H1 (cell line): ENCODE results near the gene MAML3. TPM values are rescaled to one million over a fixed set of nuclear protein-coding genes. Genes with fewer than 3 reads are reported as not detected.

Experiments used
- CTCF ChIA-PET: fragments of 300-600 bp; sonication (Branson Sonifier 250); formaldehyde crosslinking; loops from one replicate; lab custom pipeline; 2021; ENCODE audit not compliant: partially characterized antibody; lab: Charles Lee
- POLR2A ChIA-PET: fragments of 300-600 bp; sonication (Branson Sonifier 250); formaldehyde crosslinking; loops from one replicate; lab custom pipeline; 2021; ENCODE audit warnings: inconsistent platforms; ENCODE audit not compliant: partially characterized antibody; lab: Charles Lee
- DNase-seq, 2 experiments: peaks; one replicate each; pipeline versions ENCODE4 v3.0.0 to v3.0.0-alpha.2; 2010 to 2022; ENCODE audit warnings: low spot score in 2 of 2, low read depth in 1 of 2, mixed read lengths in 1 of 2
- FAIRE-seq: peaks from 2 replicates; lab custom pipeline; 2011; peaks lifted over from hg19 to GRCh38; lab: Jason Lieb, UNC
- H2AFZ ChIP-seq: 2 replicates; pipeline ENCODE4 v1.8.1; 2012; ENCODE audit warnings: low read length, inconsistent platforms
- H2AK5ac ChIP-seq: 2 replicates; pipeline ENCODE4 v1.6.1; 2013; ENCODE audit warnings: low read depth, low read length
- H2BK120ac ChIP-seq: replicated peaks from 2 replicates; pipeline ENCODE3; 2013; ENCODE audit warnings: low read depth, low read length, inconsistent platforms
- H2BK12ac ChIP-seq: 2 replicates; pipeline ENCODE4 v1.6.1; 2013; ENCODE audit warnings: low read depth, low read length
- H2BK15ac ChIP-seq: 2 replicates; pipeline ENCODE4 v1.6.1; 2013; ENCODE audit warnings: low read length
- H2BK20ac ChIP-seq: 2 replicates; pipeline ENCODE4 v1.6.1; 2013; ENCODE audit warnings: low read length
- H2BK5ac ChIP-seq: 2 replicates; pipeline ENCODE4 v1.6.1; 2013; ENCODE audit warnings: low read depth, low read length
- H3K14ac ChIP-seq: 2 replicates; pipeline ENCODE4 v1.6.1; 2013; ENCODE audit warnings: inconsistent platforms; ENCODE audit not compliant: insufficient read length
- H3K18ac ChIP-seq: 2 replicates; pipeline ENCODE4 v1.6.1; 2013; ENCODE audit warnings: low read length; ENCODE audit errors: extremely low read depth
- H3K23ac ChIP-seq: 2 replicates; pipeline ENCODE4 v1.6.1; 2013; ENCODE audit warnings: inconsistent platforms; ENCODE audit not compliant: insufficient read length
- H3K23me2 ChIP-seq: 2 replicates; pipeline ENCODE4 v1.6.1; 2013; ENCODE audit warnings: low read depth, low read length
- H3K27ac ChIP-seq: 2 replicates; pipeline ENCODE4 v1.6.1; 2011; ENCODE audit warnings: low read depth, low read length, inconsistent platforms
- H3K27me3 ChIP-seq, 4 experiments: replicated peaks in 1 of 4; 1 replicate in 1 of 4; 2 replicates in 3 of 4; pipeline versions ENCODE4 v1.6.1 to v1.8.1; 2011 to 2013; ENCODE audit warnings: low read length in 3 of 4, mild to moderate bottlenecking in 3 of 4, inconsistent platforms in 2 of 4, mixed read lengths in 2 of 4, moderate library complexity in 1 of 4; ENCODE audit not compliant: control insufficient read depth in 3 of 4, insufficient read depth in 3 of 4; ENCODE audit errors: extremely low read depth in 1 of 4
- H3K36me3 ChIP-seq, 4 experiments: 2 replicates each; pipeline versions ENCODE4 v1.6.1 to v1.8.1; 2011 to 2013; ENCODE audit warnings: mild to moderate bottlenecking in 4 of 4, low read length in 3 of 4, moderate library complexity in 2 of 4, control low read depth in 1 of 4, inconsistent platforms in 1 of 4; ENCODE audit not compliant: insufficient read depth in 4 of 4, control insufficient read depth in 2 of 4
- H3K4ac ChIP-seq: replicated peaks from 2 replicates; pipeline ENCODE3; 2013; ENCODE audit warnings: low read length, low read depth, mixed read lengths, inconsistent platforms; ENCODE audit not compliant: insufficient read length
- H3K4me1 ChIP-seq, 4 experiments: replicated peaks in 1 of 4; 1 replicate in 1 of 4; 2 replicates in 3 of 4; pipeline versions ENCODE4 v1.6.1 to v1.8.1; 2011 to 2013; ENCODE audit warnings: low read length in 3 of 4, inconsistent platforms in 2 of 4, mixed read lengths in 1 of 4; ENCODE audit not compliant: insufficient read depth in 4 of 4, control insufficient read depth in 3 of 4
- H3K4me2 ChIP-seq, 2 experiments: 2 replicates each; pipeline versions ENCODE4 v1.6.1 to v1.8.1; 2011 to 2013; ENCODE audit warnings: low read depth in 2 of 2, low read length in 2 of 2, control low read depth in 1 of 2, inconsistent platforms in 1 of 2, mild to moderate bottlenecking in 1 of 2; ENCODE audit not compliant: insufficient read depth in 1 of 2
- H3K4me3 ChIP-seq, 4 experiments: fragments of 200-600, 300-600 bp in 1 of 4; sonication (generic), shearing (Covaris generic), sonication (Bioruptor Twin) in 1 of 4; 2 replicates each; pipeline versions ENCODE4 v1.5.1 to v1.8.1; 2011 to 2016; ENCODE audit warnings: low read length in 4 of 4, low read depth in 3 of 4, control low read depth in 2 of 4, inconsistent platforms in 2 of 4, mild to moderate bottlenecking in 2 of 4, mixed read lengths in 1 of 4, moderate library complexity in 1 of 4; ENCODE audit not compliant: insufficient read depth in 2 of 4; ENCODE audit errors: extremely low read depth in 1 of 4
- H3K56ac ChIP-seq: replicated peaks from 2 replicates; pipeline ENCODE3; 2013; ENCODE audit warnings: low read depth, mild to moderate bottlenecking, mixed read lengths, low read length, inconsistent platforms; ENCODE audit not compliant: insufficient read length
- H3K79me1 ChIP-seq: 2 replicates; pipeline ENCODE4 v1.6.1; 2013; ENCODE audit warnings: low read depth, low read length, control low read depth
- H3K79me2 ChIP-seq, 2 experiments: 2 replicates each; pipeline versions ENCODE4 v1.6.1 to v1.8.1; 2012 to 2013; ENCODE audit warnings: low read length in 2 of 2, mild to moderate bottlenecking in 2 of 2, inconsistent platforms in 1 of 2; ENCODE audit not compliant: insufficient read depth in 2 of 2, control insufficient read depth in 1 of 2
- H3K9ac ChIP-seq, 4 experiments: replicated peaks in 1 of 4; 1 replicate in 1 of 4; 2 replicates in 3 of 4; pipeline versions ENCODE4 v1.6.1 to v1.8.1; 2011 to 2013; ENCODE audit warnings: low read depth in 3 of 4, low read length in 3 of 4, control low read depth in 2 of 4, mild to moderate bottlenecking in 2 of 4, moderate library complexity in 2 of 4, inconsistent platforms in 1 of 4; ENCODE audit errors: extremely low read depth in 1 of 4
- H3K9me3 ChIP-seq, 2 experiments: 2 replicates each; pipeline versions ENCODE4 v1.6.1 to v1.8.1; 2012 to 2013; ENCODE audit warnings: mild to moderate bottlenecking in 2 of 2, moderate library complexity in 2 of 2, control low read depth in 1 of 2, inconsistent platforms in 1 of 2, low read depth in 1 of 2, low read length in 1 of 2, mixed read lengths in 1 of 2; ENCODE audit not compliant: insufficient read depth in 2 of 2
- H4K20me1 ChIP-seq, 2 experiments: replicated peaks in 1 of 2; 2 replicates each; pipeline versions ENCODE3 to v1.8.1; 2011 to 2013; ENCODE audit warnings: inconsistent platforms in 2 of 2, low read length in 2 of 2, mild to moderate bottlenecking in 1 of 2; ENCODE audit not compliant: insufficient read depth in 2 of 2, control insufficient read depth in 1 of 2
- H4K5ac ChIP-seq: 2 replicates; pipeline ENCODE4 v1.6.1; 2013; ENCODE audit warnings: low read length, low read depth, mixed read lengths, inconsistent platforms; ENCODE audit not compliant: insufficient read length
- H4K8ac ChIP-seq: 2 replicates; pipeline ENCODE4 v1.8.0; 2013; ENCODE audit warnings: mild to moderate bottlenecking, moderate library complexity, low read length, inconsistent platforms; ENCODE audit not compliant: insufficient read depth; ENCODE audit errors: extremely low read depth
- H4K91ac ChIP-seq: replicated peaks from 2 replicates; pipeline ENCODE3; 2013; ENCODE audit warnings: low read length, mixed read lengths, inconsistent platforms; ENCODE audit not compliant: insufficient read length
- CHD7 ChIP-seq: fragments of 300-600 bp; sonication (generic); IDR thresholded peaks from 2 replicates; pipeline ENCODE4 v1.7.1; 2012; ENCODE audit warnings: low read length, moderate library complexity, mild to moderate bottlenecking, inconsistent platforms; ENCODE audit not compliant: insufficient replicate concordance
- WGBS, 2 experiments: shearing (Covaris generic) in 1 of 2; methylation state at CpG; one replicate each; pipeline versions ENCODE4 v1.1.6 to v1.1.7; 2013 to 2015; ENCODE audit warnings: low lambda C conversion rate in 2 of 2, mixed read lengths in 2 of 2, inconsistent platforms in 1 of 2, low coverage in 1 of 2, missing lambda C conversion rate in 1 of 2; ENCODE audit not compliant: insufficient replicate concordance in 2 of 2, insufficient coverage in 1 of 2, insufficient read length in 1 of 2; ENCODE audit errors: extremely low coverage in 1 of 2, missing lambda C conversion rate in 1 of 2; 5-methylcytosine and 5-hydroxymethylcytosine counted together
- polyA plus RNA-seq, 7 experiments: library from polyadenylated mRNA; depleted of rRNA in 3 of 7; stranded (reverse) in 5 of 7; unstranded in 2 of 7; fragments of >200 nt in 5 of 7; fragments of 200-250 nt in 2 of 7; gene quantifications; 1 replicate in 5 of 7; 2 replicates in 1 of 7; 4 replicates in 1 of 7; pipeline versions ENCODE4 v1.2.1 to v1.2.3, GENCODE V29; 2011 to 2013; ENCODE audit warnings: missing spikeins in 2 of 7, mixed read lengths in 2 of 7
- total RNA-seq: library from RNA; stranded (reverse); fragmentation: NEBNext Ultra II Directional; extraction: Animal tissue kit (Norgen Biotek cat#: 25700); gene quantifications from 2 replicates; pipeline ENCODE4 v1.2.1, GENCODE V29; 2021

MAML3 gene
- total and polyA plus RNA-seq, 2 of the 8 experiments (the other 6 are each of a cell fraction or from before 2014, with no cell fraction given), result 2.1 to 5.7 TPM

DNA sequence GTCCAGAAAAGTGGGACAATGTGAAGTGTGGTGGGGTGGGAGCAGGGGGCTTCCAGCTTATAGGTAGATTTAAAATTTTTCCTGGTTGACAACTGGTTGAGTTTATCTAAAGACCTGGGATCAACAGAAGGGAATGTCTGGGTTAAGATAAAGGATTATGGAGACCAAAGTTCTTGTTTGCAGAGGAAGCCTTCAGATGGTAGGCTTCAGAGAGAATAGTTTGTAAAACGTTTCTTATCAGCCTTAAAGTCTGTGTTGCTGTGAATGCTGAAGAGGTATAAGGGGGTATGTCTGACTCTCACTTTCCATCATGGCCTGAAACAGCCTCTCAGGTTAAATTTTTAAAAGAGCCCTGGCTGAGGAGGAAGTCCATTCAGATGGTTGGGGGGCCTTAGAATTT, 467.9 kb downstream of the MAML3 start:
- FAIRE-seq, result no peak
- Histone ChIP-seq H4K5ac (no peak overlapping the region), H4K8ac (no peak overlapping the region), H2AK5ac (no peak overlapping the region), H2BK15ac (no peak overlapping the region), H3K79me2 (no peaks in the 10 kb centered on the region), H4K91ac (no peak overlapping the region), H3K18ac (no peak overlapping the region), H2BK5ac (no peak overlapping the region), H3K14ac (no peak overlapping the region), H3K9ac (no peak overlapping the region), H3K27ac (no peak overlapping the region), H3K27me3 (no peaks in the 10 kb centered on the region), H3K4ac (no peak overlapping the region), H3K4me3 (no peak overlapping the region), H3K9me3 (no peaks in the 10 kb centered on the region), H3K36me3 (no peaks in the 10 kb centered on the region), H2BK120ac (no peak overlapping the region), H3K4me2 (no peak overlapping the region), H3K4me1 (no peaks in the 10 kb centered on the region), H2BK20ac (no peak overlapping the region), H2BK12ac (no peak overlapping the region), H3K79me1 (no peaks in the 10 kb centered on the region), H4K20me1 (no peaks in the 10 kb centered on the region), H2AFZ (no peak overlapping the region), H3K23me2 (no peaks in the 10 kb centered on the region), H3K23ac (no peak overlapping the region), H3K56ac (no peak overlapping the region)
- 56% methylated on average over 1 of the region's 1 CpG; no CpG with 5 or more reads in 1 of the 2 experiments for WGBS, 2 experiments
- no peak for DNase-seq
- CTCF ChIA-PET, result no interaction called here
- POLR2A ChIA-PET, result no interaction called here
- TF ChIP-seq CHD7, result no peak
